Stimulated activated CD4-positive, alpha-beta T cell treated with anti-CD3 and anti-CD28 coated beads, Interleukin-2, amount 100 ng/mL, for 24 hours (primary cell): ENCODE data around the gene SOS2.
"Not testable (repeated sequence)": the region's sequence is repeated elsewhere in the genome, so short reads cannot be mapped to it uniquely, and the experiment has no call there.

Experiments used
- DNase-seq, 2 donors: peaks; one replicate each; pipeline ENCODE4 v3.0.0-alpha.2; 2020

SOS2 gene

GRCh38 chr14:50083467-50084337 lies 147.7 kb downstream of the SOS2 start:
- peak; percentile 58 to 70 for DNase-seq

- peak; percentile 82 to 86 for DNase-seq
Observed at GRCh38 chr14:50082784-50083466, 148.5 kb downstream of the SOS2 start.

GRCh38 chr14:50082308-50082742 lies 149.1 kb downstream of the SOS2 start:
- peak; percentile 46 to 69 for DNase-seq

GRCh38 chr14:50079103-50079502 lies 152.3 kb downstream of the SOS2 start:
- DNase-seq, result not testable (repeated sequence)

GRCh38 chr14:50073663-50074062 lies 157.7 kb downstream of the SOS2 start:
- DNase-seq, result not testable (repeated sequence)

GRCh38 chr14:50072395-50072794 lies 159.0 kb downstream of the SOS2 start:
- no peak for DNase-seq

GRCh38 chr14:50070840-50071548 lies 160.4 kb downstream of the SOS2 start:
- DNase-seq, result peak in 1 of 2 donors; percentile 8

GRCh38 chr14:50070230-50070629 lies 161.1 kb downstream of the SOS2 start:
- peak in 1 of 2 donors; percentile 18 for DNase-seq

GRCh38 chr14:50069325-50069724 lies 162.1 kb downstream of the SOS2 start:
- no peak for DNase-seq

- peak in 1 of 2 donors; percentile 9 for DNase-seq
Observed at GRCh38 chr14:50068496-50068895, 162.9 kb downstream of the SOS2 start.

- peak in 1 of 2 donors; percentile 18 for DNase-seq
Observed at GRCh38 chr14:50067723-50068495, 163.5 kb downstream of the SOS2 start.
